Erythroblast (primary cell): ENCODE measurements around the gene HTRA3.

ENCODE experiments used
- GATA1 ChIP-seq: IDR thresholded peaks from 2 replicates; pipeline ENCODE4 v1.6.1; 2011; ENCODE audit warnings: low read depth, mild to moderate bottlenecking, control low read depth, low read length, moderate library complexity
- POLR2A ChIP-seq: IDR thresholded peaks from 2 replicates; pipeline ENCODE4 v1.6.1; 2011; ENCODE audit warnings: mild to moderate bottlenecking, low read length

DNA sequence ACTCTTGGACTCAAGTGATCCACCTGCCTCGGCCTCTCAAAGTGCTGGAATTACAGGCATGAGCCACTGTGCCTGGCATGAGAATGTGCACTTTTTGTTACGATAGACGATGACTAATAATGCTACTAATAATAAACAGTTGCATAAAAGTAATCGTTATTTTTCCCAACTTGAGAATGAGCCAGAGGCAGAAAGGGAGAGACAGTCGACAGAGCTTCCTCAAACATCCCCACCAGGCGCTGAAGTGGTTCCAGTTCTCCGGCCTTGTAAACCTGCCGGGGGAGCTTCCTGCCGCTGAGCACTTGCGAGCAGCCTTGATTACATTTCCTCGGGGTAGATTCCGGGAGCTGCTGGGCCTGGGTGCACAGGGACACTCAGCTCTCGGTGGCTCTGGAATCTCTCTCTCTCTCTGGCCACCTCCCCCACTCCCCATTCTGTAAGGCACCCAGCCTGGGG, 8.9 kb upstream of the HTRA3 start:
- TF ChIP-seq POLR2A (no peak), GATA1 (no peak)
